ENCODE measurements around the gene AASS.

GRCh38 chr7:122068999-122069398 lies 75.0 kb downstream of the AASS start:
- TF ChIP-seq POLR2A (IDR thresholded peaks at IDR 0.05; ENCODE audit: low read length) (no peak), GATA1 (IDR thresholded peaks at IDR 0.05; ENCODE audit: low read depth, low read length) (no peak)
